Caco-2 (cell line): ENCODE data around the gene ARMC5. TPM values are rescaled to one million over a fixed set of nuclear protein-coding genes. Genes with fewer than 3 reads are reported as not detected.
"Not testable (repeated sequence)": the region's sequence is repeated elsewhere in the genome, so short reads cannot be mapped to it uniquely, and the experiment has no call there.

Source experiments
- BruUV-seq: library from RNA; stranded (reverse); fragments of 400-500 nt; replicated peaks from 2 replicates; lab custom pipeline; 2021; lab: Mats Ljungman, UMichigan
- CTCF ChIA-PET: fragments of 300-600 bp; sonication (Branson Sonifier 250); formaldehyde crosslinking; loops from one replicate; lab custom pipeline; 2022; ENCODE audit warnings: antibody characterized with exemption; lab: Charles Lee
- POLR2A ChIA-PET: fragments of 300-600 bp; sonication (Branson Sonifier 250); formaldehyde crosslinking; loops from one replicate; lab custom pipeline; 2022; ENCODE audit warnings: antibody characterized with exemption; lab: Charles Lee
- DNase-seq, 2 experiments: peaks; one replicate each; pipeline versions ENCODE4 v3.0.0 to v3.0.0-alpha.2; 2020 to 2022
- H3K27me3 ChIP-seq: replicated peaks from 2 replicates; pipeline ENCODE4 v1.6.0; 2011; ENCODE audit warnings: low read length; ENCODE audit not compliant: control insufficient read depth, insufficient read depth
- H3K36me3 ChIP-seq: 2 replicates; pipeline ENCODE4 v1.5.1; 2011; ENCODE audit warnings: low read length; ENCODE audit not compliant: control insufficient read depth, insufficient read depth
- H3K4me1 ChIP-seq: fragments of 250-450 bp; sonication (Bioruptor Pico); 2 replicates; pipeline ENCODE4 v1.5.1; 2020; ENCODE audit warnings: mild to moderate bottlenecking
- H3K4me3 ChIP-seq: 2 replicates; pipeline ENCODE4 v1.5.1; 2011; ENCODE audit warnings: low read depth, mild to moderate bottlenecking, control low read depth, low read length
- H3K9me3 ChIP-seq: fragments of 250-450 bp; sonication (Bioruptor Pico); 2 replicates; pipeline ENCODE4 v1.5.1; 2020; ENCODE audit warnings: mild to moderate bottlenecking, moderate library complexity
- H3K27ac Mint-ChIP-seq: one replicate; pipeline ENCODE4 v1.8.0; 2022; ENCODE audit warnings: mixed read lengths; ENCODE audit not compliant: unreplicated experiment
- H3K27me3 Mint-ChIP-seq: one replicate; pipeline ENCODE4 v1.8.0; 2022; ENCODE audit warnings: mixed read lengths; ENCODE audit not compliant: insufficient read depth, unreplicated experiment
- H3K36me3 Mint-ChIP-seq: one replicate; pipeline ENCODE4 v1.8.0; 2022; ENCODE audit warnings: mild to moderate bottlenecking, mixed read lengths; ENCODE audit not compliant: insufficient read depth, unreplicated experiment
- H3K4me1 Mint-ChIP-seq: one replicate; pipeline ENCODE4 v1.8.0; 2022; ENCODE audit warnings: low read depth, mixed read lengths; ENCODE audit not compliant: unreplicated experiment
- H3K4me3 Mint-ChIP-seq: one replicate; pipeline ENCODE4 v1.8.0; 2022; ENCODE audit warnings: mild to moderate bottlenecking, moderate library complexity, mixed read lengths; ENCODE audit not compliant: unreplicated experiment
- H3K9me3 Mint-ChIP-seq: one replicate; pipeline ENCODE4 v1.8.0; 2022; ENCODE audit warnings: mixed read lengths; ENCODE audit not compliant: unreplicated experiment
- intact Hi-C: fragments of 100-400 bp; cut with micrococcal nuclease; formaldehyde crosslinking; loops from one replicate; pipeline ENCODE4 v1.10.0; 2022; ENCODE audit not compliant: unreplicated experiment
- total RNA-seq: library from RNA; stranded (reverse); gene quantifications from 2 replicates; pipeline ENCODE4 v1.2.3, GENCODE V29; 2022
- TF ChIP-seq, protein P1 (sequence below), 2 experiments: fragments of 200-600 bp in 1 of 2; IDR thresholded peaks; 1 replicate in 1 of 2; 2 replicates in 1 of 2; pipeline versions ENCODE4 v1.5.1 to v1.8.0; 2011 to 2022; ENCODE audit warnings: antibody characterized with exemption in 1 of 2, control low read depth in 1 of 2, inconsistent platforms in 1 of 2, low read depth in 1 of 2, low read length in 1 of 2, mild to moderate bottlenecking in 1 of 2, moderate library complexity in 1 of 2; ENCODE audit not compliant: insufficient read depth in 1 of 2, severe bottlenecking in 1 of 2, unreplicated experiment in 1 of 2

Gene ARMC5
- total RNA-seq, 1 experiment from 2014 or later, result 10.2 TPM

DNA sequence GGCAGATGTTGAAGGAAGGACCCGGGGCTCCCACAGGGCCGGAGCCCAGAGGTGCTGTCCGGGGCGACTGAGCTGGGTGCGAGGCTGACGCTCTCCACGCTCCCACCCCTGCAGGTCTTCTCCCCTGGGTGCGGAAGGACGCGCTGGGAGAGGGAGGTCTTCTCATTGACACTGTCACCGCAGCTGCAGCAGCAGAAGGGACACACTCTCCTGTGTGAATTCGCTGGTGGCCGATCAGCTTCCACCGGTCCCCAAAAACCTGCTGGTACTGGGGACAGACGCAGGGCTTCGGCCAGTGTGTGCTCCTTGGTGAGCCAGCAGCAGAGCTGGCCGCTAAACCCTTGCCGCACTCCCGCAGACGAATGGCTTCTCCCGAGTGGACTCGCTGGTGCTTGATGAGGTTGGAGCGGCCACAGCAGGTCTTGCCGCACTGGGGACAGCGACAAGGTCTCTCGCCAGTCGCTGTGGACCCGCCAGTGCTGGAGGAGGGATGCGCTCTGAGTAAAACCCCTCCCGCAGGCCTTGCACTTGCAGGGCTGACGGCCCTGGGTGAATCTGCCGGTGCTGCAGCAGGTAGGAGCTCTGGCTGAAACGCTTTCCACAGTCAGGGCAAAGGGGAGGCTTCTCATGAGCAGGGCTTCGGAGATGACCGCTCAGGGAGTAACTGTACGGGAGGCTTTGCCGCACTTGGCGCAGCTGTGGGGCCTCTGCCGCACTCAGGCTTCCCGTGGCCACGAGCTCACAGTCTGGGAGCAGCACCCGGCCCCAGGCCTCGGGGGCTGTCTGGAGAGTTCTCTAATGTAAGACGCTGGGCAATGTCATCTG lies 22.9 kb upstream of the ARMC5 start:
- H3K27me3 Mint-ChIP-seq, result no peaks in the 10 kb centered on the region
- intact Hi-C loops, result no loop called here
- no peaks in the 10 kb centered on the region for H3K4me1 Mint-ChIP-seq
- Histone ChIP-seq H3K9me3 (no peaks in the 10 kb centered on the region), H3K4me1 (no peaks in the 10 kb centered on the region), H3K36me3 (no peaks in the 10 kb centered on the region), H3K27me3 (no peaks in the 10 kb centered on the region), H3K4me3 (no peak overlapping the region)
- no peak for DNase-seq
- no TSS peak for BruUV-seq
- TF ChIP-seq, protein P1, sequence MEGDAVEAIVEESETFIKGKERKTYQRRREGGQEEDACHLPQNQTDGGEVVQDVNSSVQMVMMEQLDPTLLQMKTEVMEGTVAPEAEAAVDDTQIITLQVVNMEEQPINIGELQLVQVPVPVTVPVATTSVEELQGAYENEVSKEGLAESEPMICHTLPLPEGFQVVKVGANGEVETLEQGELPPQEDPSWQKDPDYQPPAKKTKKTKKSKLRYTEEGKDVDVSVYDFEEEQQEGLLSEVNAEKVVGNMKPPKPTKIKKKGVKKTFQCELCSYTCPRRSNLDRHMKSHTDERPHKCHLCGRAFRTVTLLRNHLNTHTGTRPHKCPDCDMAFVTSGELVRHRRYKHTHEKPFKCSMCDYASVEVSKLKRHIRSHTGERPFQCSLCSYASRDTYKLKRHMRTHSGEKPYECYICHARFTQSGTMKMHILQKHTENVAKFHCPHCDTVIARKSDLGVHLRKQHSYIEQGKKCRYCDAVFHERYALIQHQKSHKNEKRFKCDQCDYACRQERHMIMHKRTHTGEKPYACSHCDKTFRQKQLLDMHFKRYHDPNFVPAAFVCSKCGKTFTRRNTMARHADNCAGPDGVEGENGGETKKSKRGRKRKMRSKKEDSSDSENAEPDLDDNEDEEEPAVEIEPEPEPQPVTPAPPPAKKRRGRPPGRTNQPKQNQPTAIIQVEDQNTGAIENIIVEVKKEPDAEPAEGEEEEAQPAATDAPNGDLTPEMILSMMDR (IDR thresholded peaks at IDR 0.05; ENCODE audit: insufficient read depth in 1 of 2, low read depth in 1 of 2, low read length in 1 of 2, severe bottlenecking in 1 of 2, unreplicated experiment in 1 of 2), result no peak
- ChIA-PET POLR2A (no interaction called here), CTCF (interaction anchor here (1.2 kb wide), 1 partner anchor 22 kb away, joined by 3 read pairs; no protein-coding TSS in a partner anchor)
- H3K9me3 Mint-ChIP-seq, result no peaks in the 10 kb centered on the region
- no peak overlapping the region for H3K27ac Mint-ChIP-seq
- no peaks in the 10 kb centered on the region for H3K36me3 Mint-ChIP-seq
- no peak overlapping the region for H3K4me3 Mint-ChIP-seq

DNA sequence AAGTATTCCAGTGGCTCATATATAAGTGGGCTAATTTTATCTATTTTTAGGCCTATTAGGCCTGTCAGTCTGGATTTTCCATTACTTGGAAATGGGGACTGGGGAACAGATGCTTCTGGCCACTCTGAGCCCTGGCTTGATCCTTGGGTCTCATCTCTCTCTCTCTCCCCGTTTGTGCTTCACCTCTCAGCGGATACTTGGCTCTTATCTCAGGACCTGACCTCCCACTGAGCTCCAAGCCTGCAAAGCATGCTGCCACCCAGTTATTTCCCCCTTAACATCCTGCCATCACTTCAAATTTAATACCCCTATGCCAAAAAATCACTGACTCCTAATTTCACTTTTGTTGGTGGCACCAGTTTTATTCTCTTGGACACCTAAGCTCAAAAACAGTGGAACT lies 20.9 kb upstream of the ARMC5 start:
- no peaks in the 10 kb centered on the region for H3K36me3 Mint-ChIP-seq
- H3K4me1 Mint-ChIP-seq, result no peaks in the 10 kb centered on the region
- ChIA-PET POLR2A (no interaction called here), CTCF (no interaction called here)
- no peak overlapping the region for H3K27ac Mint-ChIP-seq
- intact Hi-C loops, result no loop called here
- Histone ChIP-seq H3K36me3 (no peaks in the 10 kb centered on the region), H3K27me3 (no peaks in the 10 kb centered on the region), H3K4me1 (no peaks in the 10 kb centered on the region), H3K9me3 (no peaks in the 10 kb centered on the region), H3K4me3 (no peak overlapping the region)
- TF ChIP-seq, protein P1 (IDR thresholded peaks at IDR 0.05; ENCODE audit: insufficient read depth in 1 of 2, low read depth in 1 of 2, low read length in 1 of 2, severe bottlenecking in 1 of 2, unreplicated experiment in 1 of 2), result no peak
- H3K27me3 Mint-ChIP-seq, result no peaks in the 10 kb centered on the region
- no peak overlapping the region for H3K4me3 Mint-ChIP-seq
- no peaks in the 10 kb centered on the region for H3K9me3 Mint-ChIP-seq
- DNase-seq, result no peak
- BruUV-seq, result no TSS peak

DNA sequence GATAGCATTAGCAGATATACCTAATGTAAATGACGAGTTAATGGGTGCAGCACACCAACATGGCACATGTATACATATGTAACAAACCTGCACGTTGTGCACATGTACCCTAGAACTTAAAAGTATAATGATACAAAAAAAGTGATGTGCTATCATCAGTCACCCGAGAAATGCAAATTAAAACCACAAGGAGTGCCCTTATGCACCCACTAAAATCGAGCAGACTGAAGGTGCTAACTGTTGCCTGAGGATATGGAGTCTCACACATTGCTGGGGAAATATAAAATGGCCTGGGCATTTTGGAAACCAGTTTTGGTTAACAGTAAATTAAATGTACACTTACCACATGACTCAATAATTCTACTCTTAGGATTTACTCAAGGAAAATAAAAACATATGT lies 20.3 kb upstream of the ARMC5 start:
- CTCF ChIA-PET, H3K4me3 ChIP-seq, H3K36me3 Mint-ChIP-seq, H3K36me3 ChIP-seq, BruUV-seq, H3K9me3 ChIP-seq, H3K27me3 ChIP-seq, DNase-seq, H3K4me1 Mint-ChIP-seq, H3K9me3 Mint-ChIP-seq, intact Hi-C loops, POLR2A ChIA-PET, H3K27ac Mint-ChIP-seq, H3K4me1 ChIP-seq, H3K27me3 Mint-ChIP-seq, H3K4me3 Mint-ChIP-seq: not testable (repeated sequence)
